H9 (cell line): ENCODE results near the gene NFKB2. TPM values are rescaled to one million over a fixed set of nuclear protein-coding genes. Genes with fewer than 3 reads are reported as not detected.
A peak's percentile ranks its signal among the peaks of the same experiment; 100 is the strongest.

ENCODE experiments used
- DNase-seq: peaks from one replicate; pipeline ENCODE4 v3.0.0-alpha.2; 2017
- H2AFZ ChIP-seq: one replicate; pipeline ENCODE4 v1.6.1; 2013; ENCODE audit warnings: mild to moderate bottlenecking, low read length, control low read depth, moderate library complexity
- H2AK5ac ChIP-seq: 2 replicates; pipeline ENCODE4 v1.6.1; 2013; ENCODE audit warnings: low read length, control low read depth, mixed read lengths; ENCODE audit not compliant: insufficient read length
- H2BK120ac ChIP-seq: one replicate; pipeline ENCODE4 v1.6.1; 2013; ENCODE audit warnings: low read depth, mild to moderate bottlenecking, low read length, control low read depth, inconsistent platforms; ENCODE audit not compliant: poor library complexity, severe bottlenecking
- H2BK12ac ChIP-seq: 2 replicates; pipeline ENCODE4 v1.6.1; 2013; ENCODE audit warnings: low read length, control low read depth, mixed read lengths, low read depth; ENCODE audit not compliant: insufficient read length
- H2BK15ac ChIP-seq: 2 replicates; pipeline ENCODE4 v1.6.1; 2013; ENCODE audit warnings: low read depth, low read length, control low read depth
- H2BK20ac ChIP-seq: one replicate; pipeline ENCODE4 v1.6.1; 2013; ENCODE audit warnings: low read depth, mild to moderate bottlenecking, low read length, control low read depth, inconsistent platforms; ENCODE audit not compliant: poor library complexity, severe bottlenecking
- H2BK5ac ChIP-seq: 2 replicates; pipeline ENCODE4 v1.6.1; 2013; ENCODE audit warnings: low read length, control low read depth, mixed read lengths; ENCODE audit not compliant: insufficient read length
- H3K14ac ChIP-seq: 2 replicates; pipeline ENCODE4 v1.6.1; 2013; ENCODE audit warnings: low read length, control low read depth; ENCODE audit not compliant: insufficient read depth
- H3K18ac ChIP-seq: 2 replicates; pipeline ENCODE4 v1.6.1; 2013; ENCODE audit warnings: low read depth, mild to moderate bottlenecking, mixed read lengths, low read length, control low read depth; ENCODE audit not compliant: insufficient read length
- H3K23ac ChIP-seq: 2 replicates; pipeline ENCODE4 v1.6.1; 2013; ENCODE audit warnings: low read length, control low read depth, mixed read lengths, low read depth; ENCODE audit not compliant: insufficient read length
- H3K23me2 ChIP-seq: 2 replicates; pipeline ENCODE4 v1.6.1; 2013; ENCODE audit warnings: low read depth, mild to moderate bottlenecking, mixed read lengths, low read length, control low read depth; ENCODE audit not compliant: insufficient read length, poor library complexity, severe bottlenecking
- H3K27ac ChIP-seq: 2 replicates; pipeline ENCODE4 v1.5.1; 2013; ENCODE audit warnings: low read length, control low read depth, mixed read lengths, low read depth; ENCODE audit not compliant: insufficient read length
- H3K27me3 ChIP-seq: 2 replicates; pipeline ENCODE4 v1.6.1; 2013; ENCODE audit warnings: low read length, control low read depth, inconsistent platforms; ENCODE audit not compliant: insufficient read depth
- H3K4ac ChIP-seq: 2 replicates; pipeline ENCODE4 v1.6.1; 2013; ENCODE audit warnings: low read depth, mild to moderate bottlenecking, control low read depth, inconsistent platforms, low read length, moderate library complexity
- H3K4me1 ChIP-seq: 2 replicates; pipeline ENCODE4 v1.6.1; 2013; ENCODE audit warnings: low read length, control low read depth, inconsistent platforms; ENCODE audit not compliant: insufficient read depth
- H3K4me2 ChIP-seq: 2 replicates; pipeline ENCODE4 v1.6.1; 2013; ENCODE audit warnings: low read length, control low read depth, mixed read lengths; ENCODE audit not compliant: insufficient read length, insufficient read depth
- H3K56ac ChIP-seq: 2 replicates; pipeline ENCODE4 v1.6.1; 2013; ENCODE audit warnings: low read depth, mild to moderate bottlenecking, mixed read lengths, low read length, control low read depth; ENCODE audit not compliant: insufficient read length
- H3K79me1 ChIP-seq: 2 replicates; pipeline ENCODE4 v1.6.1; 2013; ENCODE audit warnings: low read depth, mild to moderate bottlenecking, moderate library complexity, low read length, control low read depth, inconsistent platforms; ENCODE audit not compliant: insufficient read depth, poor library complexity, severe bottlenecking
- H3K79me2 ChIP-seq: 2 replicates; pipeline ENCODE4 v1.6.1; 2013; ENCODE audit warnings: low read length, control low read depth, inconsistent platforms; ENCODE audit not compliant: insufficient read depth
- H3K9ac ChIP-seq: 2 replicates; pipeline ENCODE4 v1.6.1; 2013; ENCODE audit warnings: low read length, control low read depth, mixed read lengths; ENCODE audit not compliant: insufficient read length; ENCODE audit errors: extremely low read depth
- H3K9me3 ChIP-seq: one replicate; pipeline ENCODE4 v1.6.1; 2013; ENCODE audit warnings: low read depth, low read length, inconsistent platforms; ENCODE audit not compliant: control insufficient read depth
- H3T11ph ChIP-seq: one replicate; pipeline ENCODE4 v1.6.1; 2013; ENCODE audit warnings: mild to moderate bottlenecking, low read length, control low read depth, inconsistent platforms
- H4K20me1 ChIP-seq: one replicate; pipeline ENCODE4 v1.6.1; 2013; ENCODE audit not compliant: control insufficient read depth, insufficient read length, insufficient read depth
- H4K5ac ChIP-seq: 2 replicates; pipeline ENCODE4 v1.6.1; 2013; ENCODE audit warnings: low read depth, mild to moderate bottlenecking, mixed read lengths, low read length, control low read depth; ENCODE audit not compliant: insufficient read length
- H4K8ac ChIP-seq: replicated peaks from 2 replicates; pipeline ENCODE4 v1.6.1; 2013; ENCODE audit warnings: low read length, control low read depth, mixed read lengths, low read depth; ENCODE audit not compliant: insufficient read length
- H4K91ac ChIP-seq: 2 replicates; pipeline ENCODE4 v1.6.1; 2013; ENCODE audit warnings: low read depth, mild to moderate bottlenecking, moderate library complexity, mixed read lengths, low read length, control low read depth; ENCODE audit not compliant: insufficient read length
- H3K27ac Mint-ChIP-seq, 3 experiments: 2 replicates in 2 of 3; 3 replicates in 1 of 3; pipeline ENCODE4 v1.8.0; 2020 to 2021; ENCODE audit warnings: mixed read lengths in 3 of 3, mild to moderate bottlenecking in 1 of 3, moderate library complexity in 1 of 3
- H3K27me3 Mint-ChIP-seq: 2 replicates; pipeline ENCODE4 v1.8.0; 2021; ENCODE audit warnings: low read depth, mild to moderate bottlenecking, moderate library complexity, mixed read lengths
- H3K36me3 Mint-ChIP-seq, 3 experiments: 2 replicates in 2 of 3; 3 replicates in 1 of 3; pipeline ENCODE4 v1.8.0; 2020 to 2021; ENCODE audit warnings: low read depth in 3 of 3, mixed read lengths in 3 of 3; ENCODE audit not compliant: insufficient read depth in 1 of 3
- H3K4me1 Mint-ChIP-seq, 2 experiments: 2 replicates each; pipeline ENCODE4 v1.8.0; 2020; ENCODE audit warnings: mixed read lengths in 2 of 2
- H3K4me3 Mint-ChIP-seq, 2 experiments: 2 replicates in 1 of 2; 3 replicates in 1 of 2; pipeline ENCODE4 v1.8.0; 2020 to 2021; ENCODE audit warnings: mild to moderate bottlenecking in 2 of 2, mixed read lengths in 2 of 2, moderate library complexity in 1 of 2
- H3K9me3 Mint-ChIP-seq, 2 experiments: 2 replicates in 1 of 2; 3 replicates in 1 of 2; pipeline ENCODE4 v1.8.0; 2020; ENCODE audit warnings: mild to moderate bottlenecking in 2 of 2, mixed read lengths in 2 of 2, moderate library complexity in 1 of 2
- CTCF ChIP-seq: fragments of 200-600 bp; sonication (generic); conservative IDR thresholded peaks from 3 replicates; pipeline ENCODE4 v1.8.0; 2021; ENCODE audit warnings: antibody characterized with exemption, mild to moderate bottlenecking
- WGBS: extraction: QIAGEN DNeasy Blood & Tissue Kit; methylation state at CpG from one replicate; pipeline ENCODE4 v1.1.7; 2013; ENCODE audit warnings: missing lambda C conversion rate, low lambda C conversion rate, mixed read lengths; ENCODE audit not compliant: insufficient read length; ENCODE audit errors: extremely low coverage; 5-methylcytosine and 5-hydroxymethylcytosine counted together
- total RNA-seq: library from RNA; stranded (reverse); gene quantifications from 2 replicates; pipeline ENCODE4 v1.2.1, GENCODE V29; 2021

Gene NFKB2
- total RNA-seq, 1 experiment from 2014 or later, result 23.7 TPM

GRCh38 chr10:102408131-102408727 lies 12.7 kb downstream of the NFKB2 start:
- no peak overlapping the region for H3K23ac ChIP-seq
- H3K27me3 ChIP-seq, result peaks cover 27% of the 10 kb centered on the region; the same call in 1 of the 2 replicates
- H3K27me3 Mint-ChIP-seq, result peaks cover 81% of the 10 kb centered on the region
- no peak overlapping the region for H4K91ac ChIP-seq
- no peak overlapping the region for H3T11ph ChIP-seq
- H3K4me2 ChIP-seq, result peak overlapping the region; percentile 22
- no peak overlapping the region for H3K27ac ChIP-seq
- H2BK15ac ChIP-seq, result no peak overlapping the region
- no peak for TF ChIP-seq CTCF
- H3K4me3 Mint-ChIP-seq, result peak overlapping the region; percentile 45 to 72
- no peak overlapping the region for H2BK20ac ChIP-seq
- H3K56ac ChIP-seq, result no peak overlapping the region
- H3K36me3 Mint-ChIP-seq, result peaks cover 0 to 2% (median 2%) of the 10 kb centered on the region in 3 experiments; a peak in 2 of 7 replicates
- H3K27ac Mint-ChIP-seq, result no peak overlapping the region
- no peak overlapping the region for H3K4ac ChIP-seq
- no CpG with 5 or more reads among the region's 14 CpGs for WGBS
- no peak overlapping the region for H3K9ac ChIP-seq
- no peaks in the 10 kb centered on the region for H3K9me3 ChIP-seq
- no peak overlapping the region for H4K8ac ChIP-seq
- no peak overlapping the region for H2AK5ac ChIP-seq
- no peak overlapping the region for H2BK5ac ChIP-seq
- no peak overlapping the region for H2BK12ac ChIP-seq
- H3K79me2 ChIP-seq, result no peaks in the 10 kb centered on the region
- peaks cover 0 to 4% of the 10 kb centered on the region in 2 experiments; a peak in 1 of 5 replicates for H3K9me3 Mint-ChIP-seq
- peaks cover 3% of the 10 kb centered on the region for H3K23me2 ChIP-seq
- H4K5ac ChIP-seq, result no peak overlapping the region
- H3K14ac ChIP-seq, result no peak overlapping the region
- no peak overlapping the region for H2BK120ac ChIP-seq
- peaks cover 23 to 32% of the 10 kb centered on the region in 2 experiments for H3K4me1 Mint-ChIP-seq
- no peak overlapping the region for H3K18ac ChIP-seq
- H3K4me1 ChIP-seq, result peaks cover 3% of the 10 kb centered on the region; the same call in 1 of the 2 replicates
- no peak for DNase-seq
- H2AFZ ChIP-seq, result no peak overlapping the region
- H3K79me1 ChIP-seq, result no peaks in the 10 kb centered on the region
- peaks cover 2% of the 10 kb centered on the region for H4K20me1 ChIP-seq
